EH (cell line): ENCODE measurements around the gene CPED1.
"Not testable (repeated sequence)": the region's sequence is repeated elsewhere in the genome, so short reads cannot be mapped to it uniquely, and the experiment has no call there.

Experiments used
- DNase-seq: peaks from one replicate; pipeline ENCODE4 v3.0.0-alpha.2; 2015; ENCODE audit warnings: low read depth

Gene CPED1

DNA sequence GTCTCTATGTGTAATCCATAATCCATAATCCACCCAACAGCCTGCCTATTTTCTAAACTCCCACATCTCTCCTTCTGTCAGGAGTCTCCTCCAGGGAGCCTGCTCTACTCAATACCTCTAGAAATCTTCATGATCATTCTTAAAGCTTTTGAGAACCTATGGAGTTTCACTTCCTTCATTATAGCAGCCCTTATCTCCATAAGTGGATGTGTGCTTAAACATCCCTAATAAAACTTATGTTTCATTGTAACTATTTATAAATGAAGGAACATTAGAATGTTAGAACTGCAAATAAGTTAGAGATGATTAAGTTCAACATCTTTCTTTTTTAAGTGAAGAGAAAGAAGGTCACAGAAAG lies 8.5 kb downstream of the CPED1 start:
- DNase-seq: no peak

DNA sequence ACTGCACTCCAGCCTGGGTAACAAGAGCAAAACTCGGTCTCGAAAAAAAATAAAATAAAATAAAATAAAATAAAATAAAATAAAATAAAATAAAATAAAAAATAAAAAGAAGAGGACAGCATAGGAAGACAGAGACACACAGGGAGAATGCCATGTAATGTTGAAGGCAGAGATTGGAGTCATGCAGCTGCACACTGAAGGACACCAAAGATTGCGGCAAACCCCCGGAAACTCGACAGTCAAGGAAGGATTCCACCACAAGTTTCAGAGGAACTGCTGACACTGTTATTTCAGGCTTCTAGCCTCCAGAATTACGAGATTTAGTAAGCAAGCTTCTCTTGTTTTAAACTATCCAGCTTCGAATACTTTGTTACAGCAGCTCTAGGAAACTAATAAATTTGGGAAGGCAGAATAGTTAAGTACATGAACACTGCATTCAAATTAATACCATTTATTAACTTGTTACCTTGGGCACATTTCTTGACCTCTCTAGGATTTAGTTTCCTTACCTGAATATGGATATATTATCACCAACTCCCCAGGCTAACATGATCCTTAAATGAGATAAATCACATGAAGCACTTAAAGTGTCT lies 9.5 kb downstream of the CPED1 start:
- DNase-seq: no peak

DNA sequence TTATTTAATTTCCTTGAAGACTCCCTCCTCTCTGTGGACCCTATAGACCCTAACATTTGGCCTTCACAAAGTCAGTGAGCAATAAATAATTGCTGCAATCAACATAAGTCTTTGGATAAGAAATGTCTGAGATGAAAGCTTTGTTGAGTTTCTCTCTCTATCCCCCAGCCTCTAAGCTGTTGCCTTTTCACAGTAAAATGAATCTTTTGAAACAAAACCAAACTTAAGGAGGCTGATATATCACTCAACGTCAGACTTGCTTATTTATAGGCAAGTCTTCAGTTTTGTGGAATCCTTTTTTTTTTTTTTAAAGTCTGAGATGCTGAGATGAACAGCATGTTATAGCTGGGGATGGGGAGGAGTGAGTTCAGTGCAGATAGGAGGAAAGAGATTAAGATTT lies 10.0 kb downstream of the CPED1 start:
- no peak for DNase-seq

DNA sequence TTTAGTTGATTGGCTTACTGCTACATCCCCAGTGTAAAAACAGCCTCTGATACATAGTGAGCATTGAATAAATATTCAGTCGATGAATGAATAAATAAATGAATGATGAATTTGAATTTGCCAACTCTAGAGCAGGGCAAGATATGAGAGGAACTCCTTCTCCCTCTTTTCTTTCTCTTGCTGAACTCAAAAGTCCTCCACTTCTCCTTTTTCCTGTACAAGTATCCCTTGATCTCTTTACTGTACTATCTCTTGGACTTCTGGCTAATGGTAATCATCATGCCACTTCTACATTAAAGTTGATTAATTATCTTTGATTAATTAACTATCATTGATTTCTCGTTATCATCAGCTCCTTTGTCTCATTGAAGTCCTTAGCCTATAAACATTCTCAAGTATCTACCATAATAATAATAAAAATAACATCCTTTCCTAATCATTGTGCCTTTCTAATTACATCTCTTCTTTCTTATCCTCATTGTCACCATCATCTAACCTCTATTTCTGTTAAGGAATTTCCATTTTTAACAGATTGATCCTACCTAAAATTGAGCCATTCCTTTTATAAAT lies 10.6 kb downstream of the CPED1 start:
- no peak for DNase-seq

DNA sequence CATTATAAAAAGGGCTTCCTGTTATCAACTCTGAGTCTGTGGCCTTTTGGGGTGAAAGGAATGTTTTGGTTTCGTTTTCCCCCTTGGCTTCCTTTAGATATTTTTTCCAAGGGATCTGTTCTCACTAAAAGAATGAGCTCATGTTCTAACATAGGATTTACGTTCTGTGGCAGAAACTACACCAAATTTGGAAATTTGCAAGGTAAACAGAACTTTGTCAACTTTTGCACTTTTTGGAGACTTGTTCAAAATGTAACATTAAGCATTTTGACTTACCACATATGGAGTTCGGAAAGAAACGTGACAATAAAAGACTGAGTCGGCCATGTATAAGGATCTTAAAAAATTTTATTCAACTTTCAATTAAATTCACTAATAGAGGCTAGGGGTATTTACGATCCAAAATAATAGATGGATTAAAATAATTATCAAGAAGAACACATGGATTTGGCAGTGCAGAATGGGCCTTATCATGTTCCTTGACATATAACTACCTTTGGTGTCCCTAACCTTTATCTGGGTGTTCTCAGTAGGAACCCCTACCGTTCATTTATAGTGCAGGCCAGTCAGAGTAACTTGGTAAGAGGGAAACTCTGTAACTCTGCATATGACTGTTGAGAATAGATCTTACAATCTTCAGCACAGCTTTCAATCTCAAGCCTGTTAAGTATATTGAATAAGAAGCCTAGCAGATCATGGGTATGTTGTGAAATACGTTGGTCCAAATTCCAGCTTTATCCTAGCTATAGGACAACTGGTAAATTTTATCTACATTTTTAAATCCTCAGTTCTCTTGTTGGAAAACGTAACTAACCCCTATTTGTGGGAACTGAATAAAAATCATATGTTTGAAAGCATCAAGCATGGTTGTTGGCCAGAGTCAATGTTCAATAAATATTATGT lies 11.8 kb downstream of the CPED1 start:
- DNase-seq: peak; percentile 76

DNA sequence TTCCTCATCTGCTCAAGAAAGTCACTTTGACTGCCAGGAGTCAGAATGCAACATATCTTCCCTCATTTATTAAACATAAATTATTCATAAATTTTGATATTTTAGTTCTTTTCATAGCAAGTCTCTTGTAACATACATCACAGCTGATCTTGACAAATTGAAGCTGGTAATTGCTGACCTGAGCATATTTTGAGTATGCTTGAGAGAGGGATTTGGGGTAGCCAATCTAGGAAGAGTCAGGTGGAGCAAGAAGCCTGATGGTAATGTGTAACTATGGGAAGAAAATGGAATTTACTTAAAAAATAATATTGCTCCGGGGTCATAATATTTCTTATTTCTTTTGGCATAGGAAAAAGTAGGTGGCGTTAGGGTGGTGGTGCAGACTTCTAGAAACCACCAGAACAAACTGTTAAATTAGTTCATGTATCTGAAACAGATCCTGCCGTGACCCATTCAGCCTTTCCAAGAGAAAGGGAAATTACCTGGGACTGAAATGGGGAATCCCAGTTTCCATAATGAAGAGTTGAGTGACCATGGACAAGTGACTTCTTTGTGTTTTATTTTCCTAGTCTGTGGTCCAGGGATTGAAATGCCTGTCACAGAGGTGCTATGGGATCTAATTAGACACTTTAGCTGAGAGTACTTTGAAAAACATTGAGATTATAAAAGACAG lies 12.9 kb downstream of the CPED1 start:
- DNase-seq: no peak

DNA sequence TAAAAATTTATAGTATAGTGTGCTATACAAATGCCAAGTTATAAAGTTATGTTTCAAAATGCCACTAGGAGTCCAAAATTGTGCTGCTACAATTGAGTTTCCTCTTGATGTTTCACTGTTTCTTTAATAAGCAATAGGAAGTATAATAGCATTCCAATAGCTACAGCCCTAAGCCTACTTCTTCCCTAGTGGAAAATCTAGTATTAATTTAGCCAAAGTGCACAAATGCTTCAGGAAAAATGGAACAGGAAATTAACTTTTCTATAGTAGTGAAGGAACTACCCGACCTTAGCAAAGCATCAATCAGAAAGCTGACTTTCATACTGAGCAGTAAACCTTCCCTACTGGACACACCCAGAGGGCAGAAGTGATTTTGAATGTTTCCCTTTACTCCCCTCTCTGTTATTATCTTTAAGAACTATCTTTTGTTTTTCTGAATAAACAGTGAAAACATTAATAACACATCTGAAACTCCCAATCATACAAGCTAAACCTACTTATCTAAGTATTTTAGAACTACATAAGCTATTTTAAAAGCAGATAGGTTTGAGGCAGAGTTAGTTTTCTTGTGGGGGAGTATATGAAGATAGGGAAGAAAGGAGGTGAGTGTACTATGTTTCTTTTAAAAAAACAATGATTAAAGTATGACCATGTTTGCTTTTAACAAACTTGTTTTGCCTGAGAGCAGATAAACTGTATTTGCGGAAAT lies 13.7 kb downstream of the CPED1 start:
- DNase-seq: peak; percentile 16

DNA sequence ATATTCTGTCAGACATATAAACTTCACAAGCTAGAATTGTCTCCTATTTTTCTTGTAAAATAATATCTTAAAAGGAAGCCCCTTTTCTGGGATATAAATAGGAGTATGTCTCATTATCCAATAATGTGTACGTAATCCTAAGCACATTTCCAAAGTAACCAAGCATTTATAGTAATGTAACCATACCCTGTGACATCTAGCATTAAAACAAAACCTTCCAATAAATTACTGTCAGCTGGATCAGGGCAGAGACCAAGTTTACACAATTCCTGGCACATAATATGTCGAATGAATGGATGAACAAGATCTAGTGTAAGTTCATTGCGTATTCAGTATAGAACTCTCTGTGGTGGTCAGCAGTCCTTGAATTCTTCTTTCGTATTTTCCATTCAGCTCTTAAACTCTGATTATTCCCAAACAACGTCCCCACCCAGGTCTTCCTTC lies 14.3 kb downstream of the CPED1 start:
- peak; percentile 64 for DNase-seq

DNA sequence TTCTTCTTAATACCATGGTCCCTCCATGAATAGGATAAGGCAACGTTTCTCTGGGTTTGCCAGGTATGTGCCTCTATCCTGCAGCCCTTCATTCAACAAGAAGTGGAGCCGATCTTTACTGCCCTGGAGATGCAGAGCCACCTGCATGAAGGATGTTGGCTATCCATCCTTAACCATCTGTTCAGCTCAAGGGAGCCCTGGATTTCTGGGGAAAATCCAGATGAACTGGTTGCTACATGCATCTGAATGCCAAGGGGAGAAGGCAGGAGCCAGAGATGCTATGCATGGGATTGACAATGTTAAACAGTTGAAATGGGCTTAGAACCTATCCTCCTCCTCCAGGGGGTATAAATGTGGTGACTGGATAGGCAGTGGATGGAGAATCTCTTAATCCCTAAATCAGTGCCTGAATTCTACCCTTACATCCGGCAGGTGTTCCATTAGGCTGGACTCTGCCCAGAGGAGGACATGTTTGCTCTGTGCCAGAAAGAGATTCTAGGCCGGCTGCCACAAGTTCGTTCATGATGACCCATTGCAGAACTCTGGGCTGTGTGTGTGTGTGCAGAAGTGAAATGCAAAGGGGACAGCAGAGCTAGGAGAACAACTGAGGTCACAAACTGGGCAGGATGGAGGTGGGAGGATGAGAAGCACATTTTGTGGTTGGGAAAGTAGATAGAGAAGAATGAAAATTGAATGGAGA lies 15.6 kb downstream of the CPED1 start:
- DNase-seq: no peak

DNA sequence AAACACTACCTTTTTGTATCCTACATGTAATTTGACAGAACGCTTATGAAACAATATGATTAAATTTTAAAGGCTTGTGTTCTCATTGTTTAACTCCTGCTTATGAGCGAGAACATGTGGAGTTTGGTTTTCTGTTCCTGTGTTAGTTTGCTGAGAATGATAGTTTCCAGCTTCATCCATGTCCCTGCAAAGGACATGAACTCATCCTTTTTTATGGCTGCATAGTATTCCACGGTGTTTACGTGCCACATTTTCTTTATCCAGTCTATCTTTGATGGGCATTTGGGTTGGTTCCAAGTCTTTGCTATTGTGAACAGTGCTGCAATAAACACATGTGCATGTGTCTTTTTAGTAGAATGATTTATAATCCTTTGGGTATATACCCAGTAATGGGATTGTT lies 16.5 kb downstream of the CPED1 start:
- DNase-seq: not testable (repeated sequence)

DNA sequence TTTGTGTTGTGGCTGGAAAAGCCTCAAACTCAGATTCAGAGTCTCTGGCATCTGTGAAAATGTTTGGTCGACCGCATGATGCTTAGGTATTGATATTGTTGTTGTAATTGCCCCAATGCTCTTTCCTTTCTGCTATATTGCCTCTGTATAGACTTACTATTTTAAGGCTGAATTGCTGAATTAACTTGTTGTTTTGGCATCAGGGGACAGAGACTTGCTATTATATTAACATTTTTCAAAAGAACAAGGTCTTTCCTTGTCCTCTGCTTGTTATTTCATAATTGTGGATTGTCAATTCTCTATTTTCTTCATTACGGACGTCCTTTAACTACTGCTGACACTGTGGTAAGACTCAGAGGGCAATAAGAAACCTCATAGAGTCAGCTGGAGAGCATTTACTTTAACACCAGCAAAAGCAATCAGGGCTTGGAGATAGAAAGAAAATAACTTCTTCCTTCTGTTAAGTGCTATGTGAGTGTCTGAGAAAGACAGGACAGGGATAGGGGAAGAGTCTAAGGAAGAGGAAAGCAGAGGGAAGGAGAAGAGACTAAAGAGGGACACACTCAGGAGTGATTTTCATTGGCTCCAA lies 17.6 kb downstream of the CPED1 start:
- no peak for DNase-seq

DNA sequence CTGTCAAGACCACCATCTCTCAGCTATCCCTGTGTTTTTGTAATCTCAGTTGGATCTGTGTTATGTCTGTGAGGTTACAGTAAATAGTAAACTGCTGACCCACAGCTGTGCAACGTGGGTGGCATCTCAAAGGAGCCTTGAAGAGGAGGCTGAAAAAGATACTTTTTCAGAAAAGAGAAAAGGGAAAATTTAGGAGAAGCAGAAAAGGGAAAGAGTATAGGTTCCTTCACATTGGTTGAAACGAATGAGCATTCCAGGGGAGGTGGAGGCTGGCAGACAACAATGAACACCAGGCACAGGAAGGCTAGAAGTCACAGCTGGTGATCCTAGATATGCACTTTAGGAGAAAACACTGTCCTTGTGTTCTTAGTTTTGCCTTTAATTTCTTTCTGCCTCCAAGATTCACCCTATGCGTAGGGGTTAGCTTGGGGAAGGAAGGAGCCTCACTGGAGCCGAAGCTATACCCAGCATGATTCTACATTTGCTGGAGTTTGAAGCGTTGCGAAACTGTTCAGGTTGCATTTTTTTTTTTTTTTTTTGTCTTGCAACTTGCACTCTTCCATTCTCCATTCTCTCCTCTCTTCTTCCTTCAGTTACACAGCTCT lies 18.3 kb downstream of the CPED1 start:
- peak; percentile 13 for DNase-seq

DNA sequence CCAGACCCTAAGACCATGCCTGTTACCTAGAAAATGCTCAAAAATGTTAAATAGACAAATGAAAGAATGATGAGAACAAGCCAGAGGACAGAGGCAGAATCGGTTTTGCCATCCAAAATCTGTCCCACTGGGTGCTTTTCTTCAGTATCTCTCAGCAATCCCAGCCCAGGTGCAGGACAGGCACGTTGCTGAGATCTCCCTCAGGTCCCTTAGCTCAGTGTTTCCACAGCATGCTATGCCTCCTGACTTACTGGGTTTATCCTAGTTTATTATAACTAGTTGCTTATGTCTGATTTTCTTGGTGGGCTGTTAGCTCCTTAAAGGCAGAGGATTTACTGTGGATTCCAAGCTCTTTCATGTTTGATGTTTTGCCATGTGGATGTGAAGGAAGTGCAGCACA lies 20.3 kb downstream of the CPED1 start:
- DNase-seq: no peak

DNA sequence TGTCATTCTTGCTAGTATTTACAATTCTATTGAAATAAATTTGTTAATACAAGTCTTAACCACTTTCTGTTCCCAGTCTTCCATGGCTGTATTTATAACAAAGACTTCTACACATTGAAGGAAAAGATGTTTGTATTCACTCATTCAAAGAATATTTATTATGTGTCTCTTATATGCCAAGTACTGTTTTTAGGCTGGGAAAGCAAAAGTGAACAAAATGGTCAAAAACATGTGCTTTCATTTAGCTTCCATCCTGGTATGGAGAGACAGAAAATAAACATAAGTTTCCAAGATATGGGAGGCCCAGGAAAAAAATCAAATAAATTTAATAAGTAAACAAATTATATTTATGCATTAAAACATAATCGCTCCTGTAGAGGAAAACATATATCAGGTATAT lies 22.9 kb downstream of the CPED1 start:
- peak; percentile 22 for DNase-seq

DNA sequence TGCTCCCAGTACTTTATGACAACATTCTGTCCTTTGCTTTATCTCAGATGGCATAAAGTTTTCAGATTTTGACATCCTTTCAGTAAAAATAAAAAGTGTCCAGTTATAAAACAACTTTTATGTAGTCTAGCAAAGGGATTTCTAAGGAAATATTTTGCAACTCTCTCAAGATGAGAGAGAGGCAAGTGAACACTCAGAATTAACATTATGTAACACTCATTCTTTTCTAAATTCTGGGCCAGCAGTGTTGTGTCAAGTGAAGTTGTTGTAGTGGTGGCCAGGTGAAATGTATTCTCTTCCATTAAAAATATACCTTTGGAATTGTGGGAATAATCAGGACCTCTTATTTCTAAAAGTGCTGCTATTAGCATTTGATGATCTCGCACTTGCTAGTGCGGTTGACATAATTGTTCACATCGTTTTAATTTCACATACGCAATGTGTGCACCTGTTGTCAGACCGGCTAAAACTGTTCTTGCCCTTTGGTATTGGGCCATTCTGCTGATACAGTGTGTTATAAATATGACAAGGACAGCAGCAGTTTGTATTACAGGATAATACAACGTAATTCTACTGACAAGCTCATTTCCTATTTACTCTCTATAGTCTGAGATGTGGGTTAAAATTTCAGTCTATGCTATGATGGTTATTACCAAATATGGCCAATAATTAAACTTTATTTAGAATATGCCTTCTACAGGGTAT lies 23.8 kb downstream of the CPED1 start:
- no peak for DNase-seq

DNA sequence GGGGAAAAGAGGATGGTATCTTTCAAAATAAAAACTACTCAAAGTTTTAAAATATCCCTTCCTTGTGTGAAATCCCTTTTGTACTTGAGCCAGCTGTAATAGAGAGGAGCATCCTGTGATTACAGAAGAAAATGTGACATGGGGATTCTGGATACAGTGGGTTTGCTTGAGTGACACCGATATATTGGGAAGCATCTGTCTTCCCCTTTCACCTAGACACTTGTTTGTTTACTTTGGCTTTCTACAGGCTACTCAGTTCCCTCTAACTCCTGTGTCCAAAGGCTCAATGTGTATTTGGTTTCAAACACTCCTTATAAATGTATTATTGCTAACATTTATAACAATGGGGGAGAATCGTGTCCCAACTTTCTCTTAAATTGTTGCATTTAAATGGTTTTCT lies 24.4 kb downstream of the CPED1 start:
- DNase-seq: no peak

DNA sequence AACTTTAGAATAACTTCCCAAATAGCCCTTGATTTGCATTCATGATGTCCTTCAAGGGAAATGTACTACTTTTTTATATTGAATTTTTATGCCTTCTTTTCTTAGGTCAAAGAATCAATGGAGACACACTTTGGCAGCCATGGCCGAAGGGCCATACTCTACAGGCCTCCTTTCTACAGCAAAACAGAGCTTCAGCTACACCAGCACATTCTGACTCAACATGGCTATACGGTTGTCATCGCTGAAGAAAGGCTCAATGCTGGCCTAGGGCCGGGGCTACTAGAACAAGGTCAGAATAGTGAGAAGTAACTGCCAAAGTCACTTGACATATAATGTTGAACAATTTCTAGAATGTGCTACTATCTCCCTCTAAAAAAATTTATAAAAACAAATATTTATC lies 27.0 kb downstream of the CPED1 start:
- no peak for DNase-seq

DNA sequence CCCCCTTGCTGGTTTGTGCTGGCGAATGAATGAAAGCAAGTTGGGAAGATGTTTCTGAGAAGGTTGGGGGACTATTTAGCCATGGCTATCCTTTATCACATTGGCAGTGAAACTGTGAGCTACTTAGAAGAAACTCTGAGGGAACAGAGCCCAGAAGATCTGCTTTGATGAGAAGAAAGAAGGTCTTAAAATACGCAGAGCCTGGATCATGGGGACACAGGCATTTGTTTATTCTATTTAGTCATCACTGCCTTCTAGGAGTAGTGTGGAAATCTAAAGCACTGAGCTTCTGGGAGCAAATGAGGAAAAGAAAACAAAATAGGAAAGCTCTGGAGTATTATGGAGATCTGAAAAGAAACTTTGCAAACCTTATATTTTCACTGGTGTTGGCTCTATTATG lies 28.5 kb downstream of the CPED1 start:
- peak; percentile 85 for DNase-seq

DNA sequence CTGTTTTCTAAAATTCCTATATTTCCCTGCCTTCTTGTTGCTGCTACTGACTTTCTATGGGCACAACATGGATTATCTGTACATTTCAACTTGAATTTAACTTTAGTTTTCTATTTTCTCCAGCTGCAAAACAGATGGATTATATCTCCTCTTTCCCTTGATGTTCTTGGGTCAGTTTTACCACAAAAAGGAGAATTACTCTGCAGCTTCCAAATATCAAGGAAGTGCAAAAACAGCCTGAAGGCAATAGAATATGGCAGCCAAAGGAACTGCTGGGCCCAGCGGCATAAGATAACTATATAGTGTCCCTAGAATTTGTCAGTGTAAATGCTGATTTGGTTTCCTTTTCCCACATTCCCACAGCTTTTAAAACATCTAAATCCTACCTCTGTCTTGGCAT lies 29.1 kb downstream of the CPED1 start:
- peak; percentile 23 for DNase-seq

DNA sequence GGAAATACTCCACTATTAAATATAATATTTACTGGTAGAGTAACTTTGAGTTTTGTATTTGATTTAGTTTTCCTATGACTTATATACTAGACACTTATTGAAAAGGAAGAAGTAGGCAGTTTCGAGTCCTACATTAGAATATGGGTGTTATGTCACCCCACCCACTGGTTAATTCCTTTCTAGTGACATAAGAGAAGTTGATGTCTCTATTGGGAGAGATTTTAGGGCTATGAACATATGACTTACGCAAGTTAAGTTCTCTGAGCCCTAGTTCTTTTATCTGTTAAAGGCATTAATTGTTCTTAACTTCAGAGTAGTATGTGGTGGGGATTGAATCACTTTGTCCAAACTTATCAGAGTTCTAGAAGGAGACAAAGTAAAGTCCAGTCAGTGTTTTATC lies 30.5 kb downstream of the CPED1 start:
- peak; percentile 74 for DNase-seq
